ENCODE data around the gene FAM240A.

FAM240A gene

DNA sequence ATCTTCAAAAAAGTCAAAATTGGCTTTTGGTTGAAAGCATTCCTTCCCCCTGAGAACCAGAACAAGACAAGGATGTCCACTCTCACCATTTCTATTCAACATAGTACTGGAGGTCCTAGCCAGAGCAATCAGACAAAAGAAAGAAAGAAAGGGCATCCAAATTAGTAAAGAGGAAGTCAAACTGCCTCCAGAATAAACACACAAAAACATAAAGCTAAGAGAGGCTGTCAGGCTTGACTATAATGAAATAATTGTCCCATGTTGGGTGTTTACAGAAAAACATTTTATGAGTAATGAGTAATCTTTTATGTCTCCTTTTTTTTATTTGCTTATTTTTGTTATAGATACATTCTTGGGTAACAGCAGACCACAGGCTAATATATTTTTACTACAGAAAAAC lies 18.3 kb upstream of the FAM240A start:
- TF ChIP-seq, protein P1, sequence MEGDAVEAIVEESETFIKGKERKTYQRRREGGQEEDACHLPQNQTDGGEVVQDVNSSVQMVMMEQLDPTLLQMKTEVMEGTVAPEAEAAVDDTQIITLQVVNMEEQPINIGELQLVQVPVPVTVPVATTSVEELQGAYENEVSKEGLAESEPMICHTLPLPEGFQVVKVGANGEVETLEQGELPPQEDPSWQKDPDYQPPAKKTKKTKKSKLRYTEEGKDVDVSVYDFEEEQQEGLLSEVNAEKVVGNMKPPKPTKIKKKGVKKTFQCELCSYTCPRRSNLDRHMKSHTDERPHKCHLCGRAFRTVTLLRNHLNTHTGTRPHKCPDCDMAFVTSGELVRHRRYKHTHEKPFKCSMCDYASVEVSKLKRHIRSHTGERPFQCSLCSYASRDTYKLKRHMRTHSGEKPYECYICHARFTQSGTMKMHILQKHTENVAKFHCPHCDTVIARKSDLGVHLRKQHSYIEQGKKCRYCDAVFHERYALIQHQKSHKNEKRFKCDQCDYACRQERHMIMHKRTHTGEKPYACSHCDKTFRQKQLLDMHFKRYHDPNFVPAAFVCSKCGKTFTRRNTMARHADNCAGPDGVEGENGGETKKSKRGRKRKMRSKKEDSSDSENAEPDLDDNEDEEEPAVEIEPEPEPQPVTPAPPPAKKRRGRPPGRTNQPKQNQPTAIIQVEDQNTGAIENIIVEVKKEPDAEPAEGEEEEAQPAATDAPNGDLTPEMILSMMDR (conservative IDR thresholded peaks at IDR 0.05), result no peak
- peak overlapping the region; percentile 58 for H3K27ac ChIP-seq

DNA sequence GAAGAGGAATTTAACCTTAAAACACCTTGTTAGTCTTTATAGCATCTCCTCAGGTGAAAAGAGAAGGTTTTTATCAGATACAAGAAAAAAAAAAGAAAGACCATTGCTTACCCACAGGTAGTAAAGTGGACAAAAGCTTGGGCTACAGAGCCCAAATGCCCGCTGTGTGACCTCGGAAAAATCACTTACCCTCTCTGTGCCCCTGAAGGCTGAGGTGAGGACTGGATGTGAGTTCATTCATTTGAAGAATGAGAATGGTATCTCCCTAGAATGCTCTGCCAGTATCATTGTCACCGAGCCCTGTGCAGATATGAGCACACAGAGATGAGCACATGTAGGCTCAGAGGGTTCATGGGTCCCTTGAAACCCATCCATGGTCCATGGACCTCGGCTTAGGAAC lies 17.6 kb upstream of the FAM240A start:
- peak overlapping the region; percentile 58 for H3K27ac ChIP-seq
- TF ChIP-seq, protein P1 (conservative IDR thresholded peaks at IDR 0.05), result no peak

DNA sequence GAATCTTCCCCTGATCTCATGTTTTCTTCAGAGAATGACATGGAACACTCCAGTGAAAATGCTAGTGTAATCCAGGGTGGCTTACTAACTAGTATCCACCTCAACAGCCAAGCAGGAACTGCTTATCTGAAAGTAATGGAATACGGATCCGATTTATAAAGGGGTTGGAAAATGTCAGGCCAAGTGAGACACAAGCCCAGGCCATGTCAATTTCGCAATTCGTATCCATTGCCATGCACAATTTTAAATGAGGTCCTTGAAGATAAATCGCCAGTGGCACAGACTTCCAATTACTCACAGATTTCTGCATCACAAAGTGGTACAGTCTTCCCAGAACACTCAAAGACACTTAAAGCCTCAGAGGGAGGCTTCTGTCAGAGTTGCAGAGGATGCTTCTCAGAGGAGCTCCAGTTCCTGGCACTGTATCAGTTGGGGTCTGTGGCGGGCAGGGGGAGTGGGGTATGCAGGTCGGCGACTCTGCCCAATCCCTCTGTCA lies 16.5 kb upstream of the FAM240A start:
- TF ChIP-seq, protein P1 (conservative IDR thresholded peaks at IDR 0.05), result no peak
- peak overlapping the region; percentile 12; the same call in 1 of the 2 replicates for H3K27ac ChIP-seq

DNA sequence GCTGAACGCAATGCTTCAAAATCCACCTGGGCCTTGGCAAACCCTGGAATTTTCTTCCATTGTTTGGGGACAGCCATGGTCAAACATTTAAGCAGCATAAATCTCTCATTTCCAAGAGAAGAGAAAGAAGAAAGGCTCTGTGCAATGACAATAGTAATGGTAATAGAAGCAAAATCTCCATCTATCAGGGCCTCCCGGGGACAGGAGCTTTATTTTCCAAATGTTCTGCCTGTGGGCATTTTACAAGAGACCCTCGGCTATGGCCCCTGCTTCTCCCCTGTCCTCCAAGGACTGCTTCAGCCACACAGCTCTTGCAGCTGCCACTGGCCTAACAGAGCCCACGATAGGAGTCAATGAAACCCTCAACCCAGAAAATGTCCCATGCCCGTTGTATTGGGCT lies 12.7 kb upstream of the FAM240A start:
- TF ChIP-seq, protein P1 (conservative IDR thresholded peaks at IDR 0.05), result no peak
- H3K27ac ChIP-seq, result no peak overlapping the region

DNA sequence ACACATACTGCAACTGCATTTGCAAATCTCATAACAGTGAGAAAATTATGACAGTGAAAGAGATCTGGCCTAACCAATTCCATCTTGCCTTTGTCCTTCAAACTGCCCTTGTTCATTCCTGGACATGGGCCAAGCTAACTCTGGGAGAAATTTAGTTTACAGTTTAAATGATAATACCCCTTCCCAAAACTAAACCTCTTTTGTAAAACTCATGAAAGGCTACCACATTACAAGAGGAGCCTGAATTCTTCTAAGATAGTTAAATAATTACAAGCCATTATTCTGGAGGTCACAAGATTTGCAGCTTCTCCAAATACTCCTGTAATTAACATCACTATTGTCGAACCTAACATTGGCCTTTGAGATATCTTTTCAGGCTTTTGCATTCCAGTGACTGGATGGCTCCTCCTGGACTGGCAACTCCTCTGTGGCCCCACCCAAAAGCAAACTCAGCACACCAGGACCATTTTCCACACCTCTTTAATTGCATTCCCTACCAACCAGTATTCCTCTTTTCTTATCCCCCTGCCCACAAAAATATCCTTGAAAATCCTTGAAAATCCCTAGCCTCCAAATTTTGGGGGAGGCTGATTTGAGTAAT lies 8.8 kb upstream of the FAM240A start:
- TF ChIP-seq, protein P1 (conservative IDR thresholded peaks at IDR 0.05), result no peak
- H3K27ac ChIP-seq, result no peak overlapping the region

DNA sequence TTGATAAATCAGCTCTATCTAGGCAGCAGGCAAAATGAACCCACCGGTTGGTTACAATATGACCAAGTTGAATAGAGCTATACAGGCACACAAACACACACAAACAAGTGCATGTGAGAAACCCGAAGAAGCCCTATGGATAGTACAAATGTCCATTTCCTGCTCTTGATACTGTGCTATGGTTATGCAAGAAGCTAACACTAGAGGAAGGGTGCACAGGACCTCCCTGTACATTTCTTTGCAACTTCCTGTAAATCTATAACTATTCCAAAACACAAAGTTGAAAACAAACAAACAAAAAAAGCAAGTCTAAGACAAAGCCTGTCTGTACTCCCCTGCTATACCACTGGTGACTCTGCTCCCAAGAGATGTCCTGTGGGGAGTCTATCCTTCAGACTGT lies 8.2 kb upstream of the FAM240A start:
- TF ChIP-seq, protein P1 (conservative IDR thresholded peaks at IDR 0.05), result no peak
- no peak overlapping the region for H3K27ac ChIP-seq

DNA sequence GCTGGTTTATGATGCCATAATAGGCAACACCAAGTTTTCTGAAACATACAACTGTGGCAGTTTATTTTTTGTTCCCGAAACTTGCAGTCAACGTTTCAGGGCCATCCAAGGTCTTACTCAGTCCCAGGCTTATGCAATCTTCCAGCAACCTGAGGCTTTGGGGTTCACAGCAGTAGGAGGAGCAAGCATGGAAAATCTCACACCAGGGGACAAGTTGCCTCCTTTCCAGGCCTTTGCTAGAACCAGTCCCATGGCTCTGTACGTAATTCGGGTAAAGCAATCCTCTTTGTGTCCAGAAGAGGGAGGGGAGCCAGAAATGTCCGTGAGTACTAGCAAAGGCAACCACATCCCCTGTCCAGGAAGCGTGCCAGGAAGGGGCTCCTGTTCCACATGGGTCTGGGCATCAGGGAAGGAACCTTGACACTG lies 4.7 kb upstream of the FAM240A start:
- no peak overlapping the region for H3K27ac ChIP-seq
- TF ChIP-seq, protein P1 (conservative IDR thresholded peaks at IDR 0.05), result no peak
